ENCODE results near the gene TBL3. TPM values are rescaled to one million over a fixed set of nuclear protein-coding genes. Genes with fewer than 3 reads are reported as not detected.

Gene TBL3
- total RNA-seq, 1 donor from 2014 or later: 87.5 TPM

GRCh38 chr16:2024032-2024420 lies 52.2 kb downstream of the TBL3 start:
- intact Hi-C loops (cut with micrococcal nuclease): no loop called here
- no peaks in the 10 kb centered on the region for H3K9me3 Mint-ChIP-seq
- H3K4me3 Mint-ChIP-seq: no peak overlapping the region
- H3K4me1 Mint-ChIP-seq: peaks cover 12% of the 10 kb centered on the region
- no peak for DNase-seq
- H3K36me3 Mint-ChIP-seq (ENCODE audit: low read depth): no peaks in the 10 kb centered on the region
- no peak overlapping the region for H3K27ac Mint-ChIP-seq
- H3K27me3 Mint-ChIP-seq: peaks cover 50% of the 10 kb centered on the region

GRCh38 chr16:2025251-2025650 lies 53.4 kb downstream of the TBL3 start:
- no peak overlapping the region for H3K4me3 Mint-ChIP-seq
- no peaks in the 10 kb centered on the region for H3K36me3 Mint-ChIP-seq (ENCODE audit: low read depth)
- peaks cover 12% of the 10 kb centered on the region for H3K4me1 Mint-ChIP-seq
- no peak overlapping the region for H3K27ac Mint-ChIP-seq
- DNase-seq: no peak
- H3K27me3 Mint-ChIP-seq: peaks cover 49% of the 10 kb centered on the region
- no peaks in the 10 kb centered on the region for H3K9me3 Mint-ChIP-seq
- intact Hi-C loops (cut with micrococcal nuclease): no loop called here

- Mint-ChIP-seq H3K4me1 (peaks cover 9% of the 10 kb centered on the region), H3K9me3 (no peaks in the 10 kb centered on the region), H3K27me3 (peaks cover 44% of the 10 kb centered on the region), H3K36me3 (ENCODE audit: low read depth) (no peaks in the 10 kb centered on the region), H3K4me3 (peak overlapping the region; percentile 68), H3K27ac (no peak overlapping the region)
- intact Hi-C loops (cut with micrococcal nuclease): no loop called here
- no peak for DNase-seq
Measured at GRCh38 chr16:2025878-2026460, 54.1 kb downstream of the TBL3 start.

GRCh38 chr16:2026461-2027023 lies 54.7 kb downstream of the TBL3 start, which contains the start of gene NHERF2:
NHERF2 (plus strand) TSS chr16:2026902; CDS start chr16:2027006, 104 bp downstream.
- Mint-ChIP-seq H3K4me1 (peaks cover 8% of the 10 kb centered on the region), H3K9me3 (no peaks in the 10 kb centered on the region), H3K4me3 (peak within 1 kb of the TSS; percentile 68), H3K27ac (no peak within 1 kb of the TSS), H3K27me3 (peaks cover 41% of the 10 kb centered on the region), H3K36me3 (ENCODE audit: low read depth) (no peaks in the 10 kb centered on the region)
- DNase-seq: peak; percentile 79
- intact Hi-C loops (cut with micrococcal nuclease): no loop called here

GRCh38 chr16:2027024-2028010 lies 55.5 kb downstream of the TBL3 start:
- peaks cover 7% of the 10 kb centered on the region for H3K4me1 Mint-ChIP-seq
- intact Hi-C loops (cut with micrococcal nuclease): no loop called here
- peak overlapping the region; percentile 61 for H3K4me3 Mint-ChIP-seq
- no peak overlapping the region for H3K27ac Mint-ChIP-seq
- peak; percentile 68 for DNase-seq
- no peaks in the 10 kb centered on the region for H3K9me3 Mint-ChIP-seq
- no peaks in the 10 kb centered on the region for H3K36me3 Mint-ChIP-seq (ENCODE audit: low read depth)
- peaks cover 35% of the 10 kb centered on the region for H3K27me3 Mint-ChIP-seq

GRCh38 chr16:2028146-2028545 lies 56.3 kb downstream of the TBL3 start:
- Mint-ChIP-seq H3K9me3 (no peaks in the 10 kb centered on the region), H3K4me3 (no peak overlapping the region), H3K36me3 (ENCODE audit: low read depth) (no peaks in the 10 kb centered on the region), H3K4me1 (peaks cover 2% of the 10 kb centered on the region), H3K27ac (no peak overlapping the region), H3K27me3 (peaks cover 28% of the 10 kb centered on the region)
- intact Hi-C loops (cut with micrococcal nuclease): no loop called here
- no peak for DNase-seq

GRCh38 chr16:2028620-2029220 lies 56.9 kb downstream of the TBL3 start:
- no peak overlapping the region for H3K27ac Mint-ChIP-seq
- H3K9me3 Mint-ChIP-seq: no peaks in the 10 kb centered on the region
- H3K4me3 Mint-ChIP-seq: no peak overlapping the region
- no peaks in the 10 kb centered on the region for H3K4me1 Mint-ChIP-seq
- DNase-seq: no peak
- intact Hi-C loops (cut with micrococcal nuclease): no loop called here
- H3K36me3 Mint-ChIP-seq (ENCODE audit: low read depth): no peaks in the 10 kb centered on the region
- H3K27me3 Mint-ChIP-seq: peaks cover 28% of the 10 kb centered on the region

GRCh38 chr16:2029350-2029749 lies 57.5 kb downstream of the TBL3 start:
- H3K4me1 Mint-ChIP-seq: no peaks in the 10 kb centered on the region
- H3K27me3 Mint-ChIP-seq: peaks cover 28% of the 10 kb centered on the region
- intact Hi-C loops (cut with micrococcal nuclease): no loop called here
- no peaks in the 10 kb centered on the region for H3K36me3 Mint-ChIP-seq (ENCODE audit: low read depth)
- DNase-seq: no peak
- no peaks in the 10 kb centered on the region for H3K9me3 Mint-ChIP-seq
- H3K27ac Mint-ChIP-seq: no peak overlapping the region
- no peak overlapping the region for H3K4me3 Mint-ChIP-seq

GRCh38 chr16:2030036-2030435 lies 58.2 kb downstream of the TBL3 start:
- Mint-ChIP-seq H3K9me3 (no peaks in the 10 kb centered on the region), H3K27me3 (peaks cover 27% of the 10 kb centered on the region), H3K27ac (no peak overlapping the region), H3K4me3 (no peak overlapping the region), H3K4me1 (no peaks in the 10 kb centered on the region), H3K36me3 (ENCODE audit: low read depth) (no peaks in the 10 kb centered on the region)
- intact Hi-C loops (cut with micrococcal nuclease): no loop called here
- DNase-seq: no peak

GRCh38 chr16:2031081-2031577 lies 59.3 kb downstream of the TBL3 start:
- no peak overlapping the region for H3K4me3 Mint-ChIP-seq
- DNase-seq: no peak
- no peaks in the 10 kb centered on the region for H3K36me3 Mint-ChIP-seq (ENCODE audit: low read depth)
- no peaks in the 10 kb centered on the region for H3K4me1 Mint-ChIP-seq
- H3K9me3 Mint-ChIP-seq: no peaks in the 10 kb centered on the region
- intact Hi-C loops (cut with micrococcal nuclease): no loop called here
- peaks cover 18% of the 10 kb centered on the region for H3K27me3 Mint-ChIP-seq
- H3K27ac Mint-ChIP-seq: no peak overlapping the region

Other genes starting within 250 kb of the TBL3 start
- 46.3 and 50.0 TPM in 2 replicates for gene NME3, start 200.5 kb upstream of the TBL3 start, total RNA-seq
- gene EME2, start 199.2 kb upstream of the TBL3 start, total RNA-seq: 28.2 and 30.0 TPM in 2 replicates
- gene MRPS34, start 198.9 kb upstream of the TBL3 start, total RNA-seq: 201 and 207 TPM in 2 replicates
- gene SPSB3, start 189.5 kb upstream of the TBL3 start, total RNA-seq: 24.6 and 24.9 TPM in 2 replicates
- gene NUBP2, start 189.1 kb upstream of the TBL3 start, total RNA-seq: 77.4 and 81.1 TPM in 2 replicates
- 0.12 TPM in 1 of 2 replicates, not detected in the other for gene IGFALS, start 178.3 kb upstream of the TBL3 start, total RNA-seq
- 50.3 and 57.7 TPM in 2 replicates for gene HAGH, start 145.2 kb upstream of the TBL3 start, total RNA-seq
- gene FAHD1, start 144.8 kb upstream of the TBL3 start, total RNA-seq: 20.2 and 21.7 TPM in 2 replicates
- not detected in 2 replicates for gene MEIOB, start 99.9 kb upstream of the TBL3 start, total RNA-seq
- not detected in 2 replicates for gene HS3ST6, start 53.6 kb upstream of the TBL3 start, total RNA-seq
- 22.8 and 23.0 TPM in 2 replicates for gene MSRB1, start 28.9 kb upstream of the TBL3 start, total RNA-seq
- 1.0 TPM in 1 of 2 replicates, not detected in the other for gene RPL3L, start 17.4 kb upstream of the TBL3 start, total RNA-seq
- gene NDUFB10, start 12.5 kb upstream of the TBL3 start, total RNA-seq: 136 and 141 TPM in 2 replicates
- gene RPS2, start 7.2 kb upstream of the TBL3 start, total RNA-seq: 3,359 and 3,401 TPM in 2 replicates
- gene RNF151, start 5.2 kb upstream of the TBL3 start, total RNA-seq: 0.57 TPM in 1 of 2 replicates, not detected in the other
- gene NOXO1, start 9.4 kb downstream of the TBL3 start, total RNA-seq: 0.56 TPM in 1 of 2 replicates, not detected in the other
- 41.6 and 42.8 TPM in 2 replicates for gene GFER, start 12.1 kb downstream of the TBL3 start, total RNA-seq
- gene SYNGR3, start 17.9 kb downstream of the TBL3 start, total RNA-seq: 18.1 and 20.2 TPM in 2 replicates
- gene ZNF598, start 37.8 kb downstream of the TBL3 start, total RNA-seq: 93.9 and 99.0 TPM in 2 replicates
- 6.9 and 7.0 TPM in 2 replicates for gene NPW, start 47.7 kb downstream of the TBL3 start, total RNA-seq
- gene NHERF2, start 54.8 kb downstream of the TBL3 start, total RNA-seq: 1.3 and 1.8 TPM in 2 replicates
- 50.3 and 57.7 TPM in 2 replicates for gene NTHL1, start 75.8 kb downstream of the TBL3 start, total RNA-seq
- gene TSC2, start 75.9 kb downstream of the TBL3 start, total RNA-seq: 98.8 and 99.8 TPM in 2 replicates
- 91.4 and 93.3 TPM in 2 replicates for gene PKD1, start 163.8 kb downstream of the TBL3 start, total RNA-seq
- 0.83 and 1.0 TPM in 2 replicates for gene RAB26, start 176.6 kb downstream of the TBL3 start, total RNA-seq
- gene TRAF7, start 183.7 kb downstream of the TBL3 start, total RNA-seq: 68.7 and 80.3 TPM in 2 replicates
- gene CASKIN1, start 224.6 kb downstream of the TBL3 start, total RNA-seq: 2.2 and 2.3 TPM in 2 replicates
- gene MLST8, start 233.4 kb downstream of the TBL3 start, total RNA-seq: 65.2 and 70.3 TPM in 2 replicates
- 22.2 and 23.1 TPM in 2 replicates for gene BRICD5, start 238.8 kb downstream of the TBL3 start, total RNA-seq
- gene PGP, start 242.8 kb downstream of the TBL3 start, total RNA-seq: 38.7 and 38.9 TPM in 2 replicates

Measured in activated CD4-positive, alpha-beta T cell treated with anti-CD3 and anti-CD28 coated beads, Interleukin-2, amount 10 ng/mL, durations not matched to agents 24 days and 14 days (primary cell).